ENCODE data around the gene CLPTM1L.
A peak's percentile ranks its signal among the peaks of the same experiment; 100 is the strongest.

Gene CLPTM1L

GRCh38 chr5:1390333-1390732 is 45.4 kb upstream of the CLPTM1L start:
- DNase-seq (ENCODE audit: low read depth): no peak
- H3K4me3 ChIP-seq (replicated peaks; ENCODE audit: low read depth, low read length): no peak overlapping the region
- no peak for TF ChIP-seq CTCF (IDR thresholded peaks at IDR 0.05; ENCODE audit: low read length, missing control alignments)

- no peak for DNase-seq (ENCODE audit: low read depth)
- H3K4me3 ChIP-seq (replicated peaks; ENCODE audit: low read depth, low read length): no peak overlapping the region
- no peak for TF ChIP-seq CTCF (IDR thresholded peaks at IDR 0.05; ENCODE audit: low read length, missing control alignments)
These were observed 43.6 kb upstream of the CLPTM1L start for GRCh38 chr5:1388383-1388967.

- TF ChIP-seq CTCF (IDR thresholded peaks at IDR 0.05; ENCODE audit: low read length, missing control alignments): no peak
- no peak overlapping the region for H3K4me3 ChIP-seq (replicated peaks; ENCODE audit: low read depth, low read length)
These were observed 43.0 kb upstream of the CLPTM1L start for GRCh38 chr5:1387876-1388275.

GRCh38 chr5:1387059-1387755 is 42.3 kb upstream of the CLPTM1L start:
- TF ChIP-seq CTCF (IDR thresholded peaks at IDR 0.05; ENCODE audit: low read length, missing control alignments): no peak
- DNase-seq (ENCODE audit: low read depth): no peak
- no peak overlapping the region for H3K4me3 ChIP-seq (replicated peaks; ENCODE audit: low read depth, low read length)

More at GRCh38 chr5:1387876-1388275, 43.0 kb upstream of the CLPTM1L start:
- no peak for DNase-seq (ENCODE audit: low read depth)

GRCh38 chr5:1386274-1386717 is 41.4 kb upstream of the CLPTM1L start:
- peak; percentile 44 for DNase-seq (ENCODE audit: low read depth)
- H3K4me3 ChIP-seq (replicated peaks; ENCODE audit: low read depth, low read length): peak overlapping the region; percentile 59
- no peak for TF ChIP-seq CTCF (IDR thresholded peaks at IDR 0.05; ENCODE audit: low read length, missing control alignments)

- peak overlapping the region; percentile 59 for H3K4me3 ChIP-seq (replicated peaks; ENCODE audit: low read depth, low read length)
- TF ChIP-seq CTCF (IDR thresholded peaks at IDR 0.05; ENCODE audit: low read length, missing control alignments): no peak
- peak; percentile 45 for DNase-seq (ENCODE audit: low read depth)
These were observed 40.7 kb upstream of the CLPTM1L start for GRCh38 chr5:1385395-1386273.
